Measurements from ENCODE around the gene ZIC1. TPM values are rescaled to one million over a fixed set of nuclear protein-coding genes. Genes with fewer than 3 reads are reported as not detected.

ZIC1 gene
- total RNA-seq, 2 donors from 2014 or later: not detected

- no peaks in the 10 kb centered on the region for H3K36me3 ChIP-seq (replicated peaks in 1 of 2; ENCODE audit: insufficient read depth in 1 of 2, low read depth in 2 of 2)
- DNase-seq (no peak), ATAC-seq (no peak)
- no peak overlapping the region for H3K4me3 ChIP-seq
- 47 to 54% methylated on average over 5 of the region's 5 CpGs for WGBS, 2 donors
- intact Hi-C loops (cut with DNase I): no loop called here
- TF ChIP-seq CTCF (IDR thresholded peaks at IDR 0.05): no peak
- no peak for TF ChIP-seq POLR2A (IDR thresholded peaks at IDR 0.05)
- peaks cover 0 to 38% of the 10 kb centered on the region in 2 donors for H3K27me3 ChIP-seq
- H3K9me3 ChIP-seq: no peaks in the 10 kb centered on the region
- H3K27ac ChIP-seq: no peak overlapping the region
- no peaks in the 10 kb centered on the region for H3K4me1 ChIP-seq
These were observed 5.7 kb upstream of the ZIC1 start for GRCh38 chr3:147403511-147403910.

GRCh38 chr3:147404000-147404799 lies 5.0 kb upstream of the ZIC1 start:
- 29 to 46% methylated on average over 9 to 11 of the region's 11 CpGs for WGBS, 2 donors
- H3K27me3 ChIP-seq: peaks cover 0 to 45% of the 10 kb centered on the region in 2 donors
- TF ChIP-seq CTCF (IDR thresholded peaks at IDR 0.05): no peak
- no peak for TF ChIP-seq POLR2A (IDR thresholded peaks at IDR 0.05)

GRCh38 chr3:147404800-147405230 lies 4.3 kb upstream of the ZIC1 start:
- WGBS, 2 donors: 6 to 13% methylated on average over 5 to 16 of the region's 16 CpGs
- no peak for DNase-seq
- Histone ChIP-seq H3K4me1 (peaks cover 8% of the 10 kb centered on the region), H3K36me3 (replicated peaks in 1 of 2; ENCODE audit: insufficient read depth in 1 of 2, low read depth in 2 of 2) (no peaks in the 10 kb centered on the region), H3K4me3 (no peak overlapping the region), H3K27me3 (peaks cover 0 to 48% of the 10 kb centered on the region in 2 donors), H3K27ac (no peak overlapping the region), H3K9me3 (no peaks in the 10 kb centered on the region)
- intact Hi-C loops (cut with DNase I): no loop called here
- ATAC-seq: no peak
- TF ChIP-seq POLR2A (IDR thresholded peaks at IDR 0.05) (no peak), CTCF (IDR thresholded peaks at IDR 0.05) (no peak)

More at GRCh38 chr3:147404000-147404799, 5.0 kb upstream of the ZIC1 start:
- DNase-seq: no peak
- Histone ChIP-seq H3K27ac (no peak overlapping the region), H3K4me1 (peaks cover 2% of the 10 kb centered on the region), H3K4me3 (no peak overlapping the region), H3K36me3 (replicated peaks in 1 of 2; ENCODE audit: insufficient read depth in 1 of 2, low read depth in 2 of 2) (no peaks in the 10 kb centered on the region), H3K9me3 (no peaks in the 10 kb centered on the region)
- ATAC-seq: no peak
- intact Hi-C loops (cut with DNase I): no loop called here

- Histone ChIP-seq H3K4me3 (no peak overlapping the region), H3K9me3 (no peaks in the 10 kb centered on the region), H3K36me3 (replicated peaks in 1 of 2; ENCODE audit: insufficient read depth in 1 of 2, low read depth in 2 of 2) (no peaks in the 10 kb centered on the region), H3K4me1 (peaks cover 13% of the 10 kb centered on the region), H3K27me3 (peaks cover 0 to 52% of the 10 kb centered on the region in 2 donors), H3K27ac (no peak overlapping the region)
- no peak for TF ChIP-seq POLR2A (IDR thresholded peaks at IDR 0.05)
- TF ChIP-seq CTCF (IDR thresholded peaks at IDR 0.05): no peak
- DNase-seq (no peak), ATAC-seq (no peak)
- intact Hi-C loops (cut with DNase I): no loop called here
- WGBS, 2 donors: 4 to 10% methylated on average over 16 to 27 of the region's 27 CpGs
These were observed 3.7 kb upstream of the ZIC1 start for GRCh38 chr3:147405231-147406027.
